Mucosa of stomach (tissue), 1 donor: ENCODE results near the gene RAI14.

ENCODE experiments used
- H3K27me3 ChIP-seq: one replicate; pipeline ENCODE4 v1.7.0; 2013; ENCODE audit warnings: mild to moderate bottlenecking, low read length; ENCODE audit not compliant: control insufficient read depth, insufficient read depth
- H3K36me3 ChIP-seq: one replicate; pipeline ENCODE4 v1.7.0; 2013; ENCODE audit warnings: low read length; ENCODE audit not compliant: control insufficient read depth, insufficient read depth
- H3K4me1 ChIP-seq: one replicate; pipeline ENCODE4 v1.7.0; 2013; ENCODE audit warnings: mild to moderate bottlenecking, low read length; ENCODE audit not compliant: control insufficient read depth, insufficient read depth
- H3K4me3 ChIP-seq: one replicate; pipeline ENCODE4 v1.7.0; 2013; ENCODE audit warnings: low read length
- H3K9ac ChIP-seq: one replicate; pipeline ENCODE4 v1.7.0; 2013; ENCODE audit warnings: mild to moderate bottlenecking, low read length, moderate library complexity
- H3K9me3 ChIP-seq: one replicate; pipeline ENCODE4 v1.7.0; 2013; ENCODE audit warnings: mild to moderate bottlenecking, low read length, moderate library complexity; ENCODE audit not compliant: control insufficient read depth
- donor health status: Pancreatic carcinoma.

Gene RAI14

DNA sequence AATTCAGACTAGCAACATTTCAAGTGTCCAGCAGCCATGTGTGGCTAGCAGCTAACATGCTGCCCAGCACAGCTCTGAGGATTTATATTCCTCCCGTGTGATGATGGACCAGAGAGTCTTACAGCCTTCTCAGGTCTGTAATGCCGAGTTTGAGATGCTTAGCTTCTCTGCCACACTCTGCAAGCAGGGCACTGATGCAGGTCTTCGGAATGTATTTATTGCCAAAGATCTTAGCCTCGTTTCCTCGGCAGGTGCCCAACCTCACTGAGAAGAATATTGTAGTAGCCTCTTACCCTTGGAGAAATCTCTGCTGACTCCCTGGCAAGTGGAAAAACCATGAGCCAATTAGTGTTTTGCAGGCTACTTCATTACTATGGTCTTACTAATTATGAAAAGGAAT, 3.7 kb upstream of the RAI14 start:
- H3K27me3 ChIP-seq = peaks cover 5% of the 10 kb centered on the region
- H3K4me1 ChIP-seq = peaks cover 9% of the 10 kb centered on the region
- no peaks in the 10 kb centered on the region for H3K36me3 ChIP-seq
- no peaks in the 10 kb centered on the region for H3K9me3 ChIP-seq
- H3K9ac ChIP-seq = no peak overlapping the region
- H3K4me3 ChIP-seq = no peak overlapping the region

DNA sequence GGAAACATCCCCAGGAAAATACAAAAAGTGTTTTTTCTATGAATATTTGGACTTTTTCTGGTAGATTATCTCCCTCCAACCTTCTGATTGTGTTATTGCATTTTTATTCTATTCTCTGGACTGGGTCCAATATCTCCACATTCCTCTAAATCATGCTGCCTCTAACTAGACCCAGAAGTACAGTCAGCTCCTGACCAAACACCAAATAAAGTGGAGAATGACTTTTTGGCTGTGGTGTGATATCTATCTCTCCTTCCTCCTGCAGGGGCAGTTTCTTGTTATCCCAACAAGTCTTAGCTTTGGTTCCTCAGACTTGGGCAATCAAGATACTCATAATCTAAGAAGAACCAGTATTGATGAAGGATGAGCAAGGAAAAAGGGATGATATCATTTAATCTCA, 3.2 kb upstream of the RAI14 start:
- no peaks in the 10 kb centered on the region for H3K36me3 ChIP-seq
- peaks cover 6% of the 10 kb centered on the region for H3K27me3 ChIP-seq
- H3K9me3 ChIP-seq = no peaks in the 10 kb centered on the region
- peaks cover 13% of the 10 kb centered on the region for H3K4me1 ChIP-seq
- no peak overlapping the region for H3K4me3 ChIP-seq
- H3K9ac ChIP-seq = no peak overlapping the region

DNA sequence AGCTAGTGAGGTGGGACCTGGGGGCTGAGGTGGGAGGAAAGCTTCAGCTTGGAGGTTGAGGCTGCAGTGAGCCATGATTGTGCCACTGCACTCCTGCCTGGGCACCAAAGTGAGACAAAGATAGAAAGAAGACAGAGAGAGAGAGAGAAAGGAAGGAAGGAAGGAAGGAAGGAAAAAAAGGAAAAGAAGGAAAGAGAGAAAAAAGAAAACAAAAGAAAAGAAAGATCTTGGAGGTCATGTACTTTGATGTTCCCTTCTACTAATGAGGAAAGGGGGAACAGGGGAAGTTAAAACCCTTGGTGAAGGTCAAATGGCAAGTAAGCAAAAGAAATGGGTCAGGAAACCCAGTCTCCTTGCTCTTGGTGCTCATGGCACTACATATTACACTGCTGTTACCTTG, 2.4 kb upstream of the RAI14 start:
- H3K9ac ChIP-seq = no peak overlapping the region
- no peaks in the 10 kb centered on the region for H3K36me3 ChIP-seq
- H3K9me3 ChIP-seq = no peaks in the 10 kb centered on the region
- H3K4me1 ChIP-seq = peaks cover 13% of the 10 kb centered on the region
- H3K4me3 ChIP-seq = no peak overlapping the region
- peaks cover 6% of the 10 kb centered on the region for H3K27me3 ChIP-seq

DNA sequence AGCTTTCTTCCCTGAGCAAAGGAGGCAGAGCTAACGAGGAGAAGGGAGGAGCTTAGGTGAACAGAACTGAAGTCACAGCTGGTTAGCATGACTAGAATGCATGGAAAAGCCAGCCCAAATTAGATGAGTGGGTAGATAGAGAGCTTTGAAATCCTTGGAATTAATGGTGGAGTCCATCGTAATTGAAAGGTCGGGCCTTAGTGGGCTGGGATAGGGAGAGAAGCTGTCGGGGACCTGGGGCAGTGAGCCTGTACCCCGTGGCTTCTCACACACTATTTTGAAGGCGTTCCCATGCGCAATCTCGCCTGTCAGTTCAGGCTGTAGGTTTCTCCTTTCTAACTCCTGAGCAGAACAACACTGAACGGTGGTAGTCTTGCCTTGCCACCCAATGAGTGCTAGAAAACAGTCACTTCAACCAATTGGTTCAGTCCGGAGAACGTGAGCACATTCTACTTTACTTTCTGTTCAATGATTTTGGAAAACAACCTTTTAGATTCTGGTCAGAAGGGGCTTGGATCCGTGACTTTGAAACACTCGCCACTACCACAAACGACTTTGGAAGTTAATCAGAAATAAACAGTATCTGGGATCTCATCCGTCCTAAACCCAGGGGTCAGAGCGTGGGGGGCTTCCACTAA, 655 bp upstream of the RAI14 start:
- Histone ChIP-seq H3K9ac (peak overlapping the region; percentile 80), H3K4me3 (peak overlapping the region; percentile 38), H3K27me3 (peaks cover 6% of the 10 kb centered on the region), H3K4me1 (peaks cover 13% of the 10 kb centered on the region), H3K36me3 (no peaks in the 10 kb centered on the region), H3K9me3 (no peaks in the 10 kb centered on the region)

DNA sequence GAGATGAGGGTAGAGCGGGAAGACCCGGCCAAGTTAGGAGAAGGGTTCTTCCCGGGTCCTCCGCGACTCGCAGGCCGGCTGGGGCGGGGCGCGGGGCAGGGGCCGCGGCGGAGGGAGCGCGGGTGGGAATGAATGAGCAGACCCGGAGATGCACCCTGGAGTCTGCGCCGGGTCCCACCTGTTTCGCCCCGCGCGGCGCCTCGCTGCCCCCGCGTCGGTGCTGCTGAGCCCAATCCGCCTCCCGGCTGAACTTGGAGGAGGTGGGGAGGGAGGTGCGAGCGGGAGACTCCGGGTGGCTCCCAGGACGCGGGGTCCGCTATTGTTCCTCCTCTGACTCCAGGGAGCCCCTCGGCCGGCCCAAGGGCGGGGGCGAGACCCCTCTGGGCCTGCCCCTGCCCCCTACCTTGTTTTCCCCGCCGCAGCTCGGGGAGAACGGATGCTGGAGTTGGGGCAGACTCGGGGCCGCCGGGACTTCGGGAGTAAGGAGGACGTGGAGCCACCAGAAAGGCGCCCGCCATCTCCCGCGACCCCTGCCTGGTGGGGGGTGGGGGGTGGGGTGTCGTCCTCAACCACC, 659 bp downstream of the RAI14 start:
- Histone ChIP-seq H3K9ac (peak overlapping the region; percentile 80), H3K36me3 (no peaks in the 10 kb centered on the region), H3K9me3 (no peaks in the 10 kb centered on the region), H3K4me3 (peak overlapping the region; percentile 38), H3K27me3 (peaks cover 6% of the 10 kb centered on the region), H3K4me1 (peaks cover 13% of the 10 kb centered on the region)

DNA sequence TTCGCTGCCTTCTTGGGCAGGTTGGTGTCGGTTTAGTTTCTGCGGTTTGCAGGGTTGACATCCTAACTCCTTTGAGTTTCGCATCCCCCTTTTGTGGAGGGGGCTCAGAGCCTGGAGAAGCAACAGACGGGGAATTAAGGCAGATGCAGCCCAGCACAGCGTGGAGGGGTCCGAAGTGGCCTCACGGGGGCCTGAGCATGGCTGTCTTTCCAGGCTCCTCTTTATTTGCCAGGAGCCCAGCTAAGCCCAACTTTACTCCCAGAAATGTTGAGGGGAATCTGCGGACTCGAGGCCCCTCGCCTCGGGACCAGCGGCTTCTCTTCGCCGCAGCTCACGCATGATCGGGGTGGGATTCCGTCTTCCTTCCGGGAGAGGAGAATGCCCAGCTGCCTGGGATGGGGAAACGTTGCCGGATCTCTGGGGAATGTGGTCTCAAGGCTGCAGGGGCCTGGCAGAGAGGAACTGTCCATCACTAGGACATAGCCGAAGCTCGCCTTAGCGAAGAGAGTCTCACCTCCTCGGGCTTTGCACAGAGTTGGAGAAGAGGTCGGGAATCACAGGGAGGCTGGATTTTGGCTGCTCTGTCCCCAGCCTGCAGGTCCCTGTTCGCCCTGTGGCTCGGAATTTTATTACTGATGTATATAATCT, 1.3 kb downstream of the RAI14 start:
- Histone ChIP-seq H3K9ac (peak overlapping the region; percentile 80), H3K36me3 (no peaks in the 10 kb centered on the region), H3K4me1 (peaks cover 13% of the 10 kb centered on the region), H3K9me3 (no peaks in the 10 kb centered on the region), H3K4me3 (peak overlapping the region; percentile 38), H3K27me3 (peaks cover 6% of the 10 kb centered on the region)

DNA sequence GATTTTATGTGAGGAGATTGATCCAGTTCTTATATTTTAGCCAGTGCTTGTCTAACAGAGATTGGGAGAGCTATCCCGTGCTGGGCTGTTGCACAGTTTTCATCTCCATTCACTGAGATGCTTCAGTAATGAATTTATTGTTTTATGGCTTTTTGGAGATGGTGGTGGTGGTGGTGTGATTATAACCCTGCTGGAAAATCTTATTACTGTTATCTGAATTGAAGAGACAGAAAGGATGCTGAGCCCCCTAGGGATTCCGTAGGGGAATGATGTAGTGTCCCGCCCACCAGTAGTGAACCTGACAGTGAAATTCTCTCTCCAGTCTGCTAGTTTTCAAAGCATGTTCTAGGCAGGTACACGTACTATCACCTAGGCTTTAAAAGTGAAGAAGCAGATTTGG, 1.9 kb downstream of the RAI14 start:
- H3K4me1 ChIP-seq = peaks cover 13% of the 10 kb centered on the region
- no peaks in the 10 kb centered on the region for H3K9me3 ChIP-seq
- H3K9ac ChIP-seq = peak overlapping the region; percentile 80
- peak overlapping the region; percentile 38 for H3K4me3 ChIP-seq
- no peaks in the 10 kb centered on the region for H3K36me3 ChIP-seq
- peaks cover 6% of the 10 kb centered on the region for H3K27me3 ChIP-seq

DNA sequence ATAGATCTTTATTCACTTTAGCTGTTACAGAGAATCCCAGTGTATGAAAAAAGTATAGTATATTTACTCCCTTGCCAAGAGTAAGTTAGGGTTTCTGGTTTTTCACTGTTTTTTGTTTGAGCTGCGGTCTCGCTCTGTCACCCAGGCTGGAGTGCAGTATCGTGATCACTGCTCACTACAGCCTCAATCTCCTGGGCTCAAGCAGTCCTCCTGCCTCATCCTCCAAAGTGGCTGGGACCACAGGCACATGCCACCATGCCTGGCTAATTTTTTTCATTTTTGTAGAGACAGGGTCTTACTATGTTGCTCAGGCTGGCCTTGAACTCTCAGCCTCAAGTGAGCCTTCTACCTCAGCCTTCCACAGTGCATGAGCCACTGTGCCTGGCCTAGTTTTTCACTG, 3.0 kb downstream of the RAI14 start:
- H3K27me3 ChIP-seq = peaks cover 6% of the 10 kb centered on the region
- no peak overlapping the region for H3K9ac ChIP-seq
- no peaks in the 10 kb centered on the region for H3K9me3 ChIP-seq
- no peaks in the 10 kb centered on the region for H3K36me3 ChIP-seq
- no peak overlapping the region for H3K4me3 ChIP-seq
- peaks cover 13% of the 10 kb centered on the region for H3K4me1 ChIP-seq

DNA sequence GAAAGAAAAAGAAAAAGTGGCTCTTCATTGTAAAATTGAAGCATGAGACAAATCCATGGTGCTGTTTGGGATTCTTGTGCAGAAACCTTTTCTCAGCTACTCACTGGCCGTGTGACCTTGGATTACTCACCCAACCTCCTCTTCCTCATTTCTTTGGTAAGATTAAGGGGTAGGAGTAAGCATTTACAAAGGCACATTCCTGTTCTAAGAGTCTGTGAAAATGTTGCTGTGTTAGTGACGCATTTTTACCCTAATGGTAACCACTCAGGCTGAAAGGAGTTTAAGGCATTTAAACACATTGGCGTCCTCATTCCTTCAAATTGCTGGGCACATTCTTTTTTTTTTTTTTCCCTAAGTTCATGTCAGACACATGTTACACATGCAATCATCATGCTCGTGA, 4.3 kb downstream of the RAI14 start:
- Histone ChIP-seq H3K27me3 (peaks cover 6% of the 10 kb centered on the region), H3K9ac (no peak overlapping the region), H3K4me1 (peaks cover 8% of the 10 kb centered on the region), H3K9me3 (no peaks in the 10 kb centered on the region), H3K4me3 (no peak overlapping the region), H3K36me3 (no peaks in the 10 kb centered on the region)

DNA sequence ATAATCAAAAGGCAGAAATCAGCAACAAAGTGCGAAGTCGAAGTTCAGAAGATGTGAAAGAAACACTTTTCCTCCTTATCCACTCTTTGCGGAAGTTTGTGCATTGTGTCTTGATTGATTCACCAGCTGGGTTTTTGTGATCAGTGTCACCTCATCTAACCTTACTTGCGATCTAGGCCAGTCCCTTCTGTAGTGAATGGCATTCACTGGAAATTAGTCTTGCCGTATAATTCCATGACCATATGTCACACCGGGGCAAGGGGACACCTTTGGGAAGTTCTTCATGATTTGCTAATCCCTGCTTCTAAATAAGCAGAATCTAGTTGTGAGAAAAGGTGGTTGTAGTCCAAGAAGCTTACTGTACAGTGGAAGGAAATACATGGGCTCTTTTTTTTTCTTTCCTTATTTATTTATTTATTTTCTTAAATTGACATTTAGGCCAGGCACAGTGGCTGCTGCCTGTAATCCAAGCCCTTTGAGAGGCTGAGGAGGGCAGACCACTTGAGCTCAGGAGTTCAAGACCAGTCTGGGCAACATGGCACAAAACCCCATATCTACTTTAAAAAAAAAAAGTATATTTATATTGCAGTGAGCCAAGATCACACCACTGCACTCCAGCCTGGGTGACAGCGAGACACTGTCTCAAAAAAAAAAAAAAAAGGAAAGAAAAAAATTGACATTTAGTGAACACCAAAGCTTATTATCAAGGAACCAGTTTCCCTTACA, 7.8 kb downstream of the RAI14 start:
- no peaks in the 10 kb centered on the region for H3K4me1 ChIP-seq
- no peaks in the 10 kb centered on the region for H3K9me3 ChIP-seq
- no peak overlapping the region for H3K4me3 ChIP-seq
- no peaks in the 10 kb centered on the region for H3K36me3 ChIP-seq
- H3K27me3 ChIP-seq = no peaks in the 10 kb centered on the region
- H3K9ac ChIP-seq = no peak overlapping the region

DNA sequence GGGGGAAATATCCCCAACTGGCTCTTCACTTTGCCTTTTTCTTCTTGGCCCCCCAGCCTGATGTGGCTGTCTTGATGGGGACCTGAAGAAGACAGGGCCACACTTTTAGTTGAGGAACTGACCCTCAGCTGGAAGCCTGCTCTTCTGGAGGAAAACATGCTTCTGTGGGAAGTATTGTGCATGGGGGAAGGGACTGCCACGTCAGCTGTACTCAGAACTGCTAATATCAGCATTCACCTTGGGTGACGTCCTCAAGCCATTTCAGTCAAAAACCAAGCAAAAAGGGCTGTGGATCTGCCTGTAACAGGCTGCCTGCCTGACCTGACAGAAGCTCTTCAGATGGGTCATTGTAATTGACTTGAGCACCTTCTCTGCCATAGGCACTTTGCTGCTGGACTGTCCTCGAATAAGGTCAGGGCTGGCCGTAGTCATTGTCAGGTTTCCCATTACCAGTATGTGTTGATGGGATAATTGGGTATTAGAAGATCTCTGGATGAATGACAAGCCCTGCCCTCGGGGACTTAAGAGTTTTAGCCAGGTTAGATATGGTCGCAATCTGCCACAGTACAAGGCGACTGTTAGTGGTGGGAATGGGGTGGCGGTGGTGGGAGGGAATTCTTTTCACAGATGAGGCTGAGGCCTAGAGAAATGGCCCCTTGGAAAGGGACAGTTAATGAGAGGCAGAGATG, 10.4 kb downstream of the RAI14 start:
- H3K27me3 ChIP-seq = no peaks in the 10 kb centered on the region

DNA sequence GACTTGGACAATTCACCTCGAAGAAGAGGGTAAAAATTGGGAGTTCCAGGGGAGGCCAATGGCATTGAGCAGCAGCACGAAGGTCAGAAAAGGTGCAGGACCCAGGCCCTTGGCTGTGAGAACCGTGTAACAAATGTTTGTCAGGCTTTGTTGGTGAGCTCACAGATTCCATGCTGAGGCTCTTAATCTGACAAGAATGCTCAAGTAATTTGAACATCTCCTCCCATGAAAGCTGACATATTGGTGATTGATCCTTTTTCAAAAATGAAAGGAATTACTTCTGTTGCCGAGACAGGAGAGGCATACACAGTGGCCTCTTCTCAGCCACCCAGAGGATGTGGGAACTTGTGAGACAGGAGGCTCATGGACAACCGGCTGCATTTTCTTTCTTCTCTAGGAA, 11.6 kb downstream of the RAI14 start:
- Histone ChIP-seq H3K27me3 (no peaks in the 10 kb centered on the region), H3K9ac (no peak overlapping the region), H3K4me1 (no peaks in the 10 kb centered on the region)

More for the DNA sequence above, 10.4 kb downstream of the RAI14 start:
- Histone ChIP-seq H3K4me1 (no peaks in the 10 kb centered on the region), H3K9ac (no peak overlapping the region), H3K36me3 (no peaks in the 10 kb centered on the region), H3K9me3 (no peaks in the 10 kb centered on the region), H3K4me3 (no peak overlapping the region)

More for the DNA sequence above, 11.6 kb downstream of the RAI14 start:
- no peaks in the 10 kb centered on the region for H3K9me3 ChIP-seq
- no peak overlapping the region for H3K4me3 ChIP-seq
- no peaks in the 10 kb centered on the region for H3K36me3 ChIP-seq
